NCI-H1417 treated with DMSO at 0.1 percent for 48 hours (cell line): Measurements from ENCODE around the gene TNFRSF8.

Experiments used
- DNase-seq: peaks from one replicate; lab custom pipeline; 2025; lab: John Stamatoyannopoulos, UW

Gene TNFRSF8

GRCh38 chr1:12176298-12177118 is 113.4 kb downstream of the TNFRSF8 start:
- no peak for DNase-seq

- no peak for DNase-seq
Measured at GRCh38 chr1:12177156-12177998, 114.3 kb downstream of the TNFRSF8 start.

DNA sequence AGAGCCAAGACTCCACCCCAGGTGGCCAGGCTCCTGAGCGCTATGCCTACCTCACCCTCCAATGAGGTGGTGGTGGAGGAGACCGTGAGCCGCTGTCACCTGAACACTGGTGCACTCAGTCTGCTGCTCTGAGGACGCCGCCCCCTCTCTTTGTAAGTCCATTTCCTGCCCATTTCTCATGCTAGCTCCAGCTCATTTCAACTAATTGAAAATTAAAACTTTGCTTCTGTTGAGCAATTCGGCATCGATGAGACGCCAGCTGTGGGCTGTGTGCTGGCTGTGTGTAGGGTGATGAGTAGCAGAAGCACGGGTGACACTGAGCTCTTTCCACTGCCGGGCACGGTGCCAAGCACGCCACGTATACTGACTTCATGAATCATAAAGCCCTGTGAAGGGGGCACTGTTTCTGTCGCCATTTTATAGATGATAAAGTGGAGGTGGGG is 114.9 kb downstream of the TNFRSF8 start:
- DNase-seq = no peak

DNA sequence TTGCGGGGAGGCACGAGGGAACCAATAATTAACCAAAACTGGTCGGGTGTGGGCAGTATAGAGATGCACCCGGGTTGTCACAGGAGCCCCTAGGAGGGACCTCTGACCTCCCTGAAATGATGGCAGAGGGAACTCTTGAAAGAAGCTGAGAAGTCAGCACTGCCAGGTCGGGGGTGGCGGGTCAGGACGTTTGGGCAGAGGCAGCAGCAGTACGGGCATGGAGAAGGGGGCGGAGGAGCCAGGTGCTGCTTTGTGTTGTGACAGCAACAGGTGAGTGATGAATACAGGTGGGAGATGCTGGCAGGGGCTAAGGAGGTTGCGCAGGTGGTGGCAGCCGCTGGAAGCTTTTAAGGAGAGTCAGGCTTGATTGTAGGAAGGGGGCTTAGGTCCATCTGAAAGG is 115.4 kb downstream of the TNFRSF8 start:
- DNase-seq = no peak

DNA sequence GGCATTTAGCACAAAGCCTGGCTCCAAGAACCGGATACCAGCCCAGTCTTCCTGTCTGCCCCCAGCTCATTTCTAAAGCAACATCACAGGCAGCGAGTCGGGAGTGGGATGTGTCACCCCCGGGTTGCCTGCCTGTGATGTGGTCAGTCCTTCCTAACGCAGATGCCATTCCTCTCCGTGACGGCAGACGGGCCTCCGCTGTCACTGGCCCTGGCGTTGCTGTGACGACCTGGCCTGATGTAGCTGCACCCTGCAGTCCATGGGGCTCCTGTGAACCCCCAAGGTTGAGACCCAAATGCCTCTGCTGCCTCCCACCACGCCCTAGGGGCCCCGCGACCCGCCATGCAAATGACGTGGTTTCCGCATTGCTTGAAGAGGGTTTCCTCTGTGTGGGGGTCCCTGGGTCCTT is 116.0 kb downstream of the TNFRSF8 start:
- no peak for DNase-seq

DNA sequence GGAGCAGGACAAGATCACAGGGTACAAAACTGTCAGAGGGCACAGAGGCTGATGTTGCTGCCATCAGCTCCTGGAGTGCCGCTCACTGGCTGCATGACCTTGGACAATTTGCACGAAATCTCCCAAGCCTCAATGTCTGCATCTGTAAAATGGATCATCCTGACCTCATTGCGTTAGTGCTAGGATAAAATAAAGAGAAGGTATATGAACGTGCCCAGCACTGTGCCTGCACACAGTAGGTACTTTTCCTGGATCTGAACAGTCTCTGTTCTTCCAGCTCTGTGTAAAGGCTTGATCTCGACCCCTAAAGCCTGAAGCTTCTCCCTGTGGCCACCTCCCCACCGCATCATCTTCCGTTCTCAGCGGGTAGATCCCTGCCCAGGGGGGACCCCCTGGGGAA is 116.6 kb downstream of the TNFRSF8 start:
- DNase-seq = no peak

GRCh38 chr1:12180315-12180714 is 117.2 kb downstream of the TNFRSF8 start:
- no peak for DNase-seq

- no peak for DNase-seq
Measured at GRCh38 chr1:12180903-12181302, 117.8 kb downstream of the TNFRSF8 start.

- no peak for DNase-seq
Measured at GRCh38 chr1:12181568-12181967, 118.5 kb downstream of the TNFRSF8 start.

DNA sequence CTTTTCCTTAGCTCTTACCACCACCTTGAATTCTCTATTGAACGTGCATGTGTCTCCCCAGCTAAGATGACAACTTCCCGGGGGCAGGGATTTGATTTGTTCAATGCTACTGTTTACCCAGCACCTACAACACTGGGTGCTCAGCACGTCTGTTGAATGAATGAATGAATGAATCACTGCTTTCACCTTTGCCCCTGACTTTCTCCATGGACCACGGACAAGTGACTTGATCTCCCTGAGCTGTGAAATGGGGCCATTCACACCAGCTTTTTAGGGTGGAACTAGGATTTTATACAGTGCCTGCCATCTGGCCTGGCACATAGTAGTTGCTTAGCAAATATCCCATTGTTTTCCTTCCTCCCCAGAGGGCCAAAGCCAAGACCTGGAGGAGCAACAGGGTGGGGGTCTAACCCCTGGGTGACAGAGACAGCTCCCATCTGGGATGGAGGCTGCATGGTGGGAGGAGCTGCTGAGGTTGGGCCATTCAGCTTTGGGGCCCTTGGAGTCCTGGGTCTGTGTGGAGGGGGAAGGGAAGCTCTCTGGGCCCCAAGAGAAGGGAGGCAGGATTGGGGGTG is 119.4 kb downstream of the TNFRSF8 start:
- no peak for DNase-seq

DNA sequence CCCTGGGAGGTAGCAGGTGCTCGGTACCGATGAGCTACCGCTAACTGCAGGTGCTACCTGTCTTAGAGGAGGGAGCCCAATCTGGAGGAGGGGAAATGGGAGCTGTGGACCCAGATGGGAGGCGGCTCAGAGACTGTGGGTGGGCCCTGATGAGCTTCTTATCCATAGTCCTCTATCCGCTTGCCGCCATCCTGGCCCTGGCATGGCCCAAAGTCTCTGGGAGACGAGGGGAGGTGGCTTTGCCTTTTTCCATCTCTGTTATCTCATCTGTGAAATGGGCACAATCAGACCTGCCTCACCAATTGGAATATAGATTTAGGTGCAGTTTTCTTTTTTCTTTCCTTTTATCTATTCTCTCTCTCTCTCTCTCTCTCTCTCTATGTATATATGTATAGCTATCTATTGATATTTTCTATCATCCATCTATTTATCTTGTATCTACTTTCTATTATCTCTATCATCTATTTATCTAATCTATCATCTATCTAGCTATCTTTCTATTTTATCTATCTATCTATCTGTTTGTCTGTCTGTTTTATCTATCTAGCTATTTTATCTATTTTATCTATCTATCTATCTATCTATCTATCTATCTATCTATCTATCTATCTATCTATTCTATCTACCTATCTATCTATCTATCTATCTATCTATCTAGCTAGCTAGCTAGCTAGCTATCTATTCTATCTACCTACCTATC is 120.1 kb downstream of the TNFRSF8 start:
- DNase-seq = no peak

DNA sequence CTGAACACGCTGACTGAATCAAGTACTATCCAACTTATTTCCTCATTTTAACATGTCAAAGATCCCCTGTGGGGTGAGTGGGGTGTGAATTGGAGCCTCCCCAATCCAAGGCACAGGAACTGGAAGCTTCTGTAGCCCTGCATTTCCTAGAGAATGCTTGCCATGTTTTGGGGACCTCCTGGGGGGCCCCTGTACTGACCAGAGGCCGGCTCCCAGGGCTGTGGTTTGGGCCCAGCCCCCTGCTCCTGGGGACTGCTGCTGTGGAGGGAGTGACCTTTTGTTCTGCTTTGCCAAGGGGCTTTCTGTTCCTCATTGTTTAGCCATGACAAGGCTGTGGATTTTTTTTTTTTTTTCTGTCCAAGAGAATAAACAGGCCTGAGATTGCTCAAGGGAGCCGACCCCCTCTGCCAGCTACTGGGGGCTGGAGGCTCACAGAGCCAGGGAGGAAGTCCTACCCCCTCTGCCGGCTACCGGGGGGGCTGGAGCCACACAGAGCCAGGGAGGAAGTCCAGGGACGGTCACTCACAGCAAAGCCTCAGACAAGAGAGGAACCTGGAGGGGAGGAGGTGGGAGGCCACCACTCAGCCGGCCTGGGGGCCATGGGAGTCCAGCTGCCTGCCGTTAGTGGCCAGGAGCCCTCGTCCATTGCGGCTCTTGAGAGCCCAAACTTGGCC is 121.0 kb downstream of the TNFRSF8 start:
- no peak for DNase-seq

DNA sequence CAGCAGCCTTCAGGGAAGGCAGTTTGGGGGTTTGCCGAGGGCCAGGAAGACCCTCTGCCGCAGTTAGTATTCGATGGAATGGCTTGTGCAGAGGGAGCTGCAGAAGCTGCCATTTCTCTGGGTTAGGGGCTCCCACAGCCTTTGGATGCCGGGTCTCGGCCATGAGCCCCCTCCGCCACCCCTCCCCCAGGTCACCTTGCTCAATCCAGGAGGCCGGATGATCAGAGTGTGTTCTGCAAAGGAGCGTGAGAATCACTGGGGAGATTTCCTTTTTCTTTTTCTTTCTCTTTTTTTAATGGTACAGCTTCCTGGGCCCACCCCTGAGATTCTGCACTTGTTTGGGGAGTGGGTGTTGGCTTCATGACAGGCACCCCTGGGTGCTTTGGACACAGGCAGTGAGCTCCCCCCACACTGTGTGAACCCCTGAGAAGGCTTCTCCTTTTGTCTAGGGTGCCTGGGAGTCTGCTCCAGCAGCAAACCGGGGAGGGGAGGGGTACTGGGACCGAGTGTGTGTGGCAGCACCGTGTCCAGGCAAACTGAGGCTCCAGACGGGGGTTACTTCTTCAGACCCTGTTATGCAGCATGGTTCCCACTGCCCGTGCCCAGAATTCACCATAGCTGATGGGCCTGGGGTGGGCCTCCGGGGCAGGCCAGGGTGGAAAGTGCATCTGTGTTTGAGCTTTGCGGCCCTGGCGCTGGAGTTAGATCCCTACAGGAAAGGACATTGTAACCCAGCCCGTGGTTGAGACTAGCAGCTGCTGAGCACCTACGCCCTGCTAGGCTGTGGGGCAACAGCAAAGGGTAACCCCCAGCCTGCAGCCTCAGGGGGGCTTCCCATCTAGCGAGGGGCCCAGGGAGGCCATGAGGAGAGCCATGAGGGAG is 122.2 kb downstream of the TNFRSF8 start:
- no peak for DNase-seq

- DNase-seq = no peak
Measured at GRCh38 chr1:12185918-12186678, 123.0 kb downstream of the TNFRSF8 start.

- DNase-seq = no peak
Measured at GRCh38 chr1:12186679-12186985, 123.5 kb downstream of the TNFRSF8 start.

GRCh38 chr1:12188115-12188514 is 125.0 kb downstream of the TNFRSF8 start:
- no peak for DNase-seq

DNA sequence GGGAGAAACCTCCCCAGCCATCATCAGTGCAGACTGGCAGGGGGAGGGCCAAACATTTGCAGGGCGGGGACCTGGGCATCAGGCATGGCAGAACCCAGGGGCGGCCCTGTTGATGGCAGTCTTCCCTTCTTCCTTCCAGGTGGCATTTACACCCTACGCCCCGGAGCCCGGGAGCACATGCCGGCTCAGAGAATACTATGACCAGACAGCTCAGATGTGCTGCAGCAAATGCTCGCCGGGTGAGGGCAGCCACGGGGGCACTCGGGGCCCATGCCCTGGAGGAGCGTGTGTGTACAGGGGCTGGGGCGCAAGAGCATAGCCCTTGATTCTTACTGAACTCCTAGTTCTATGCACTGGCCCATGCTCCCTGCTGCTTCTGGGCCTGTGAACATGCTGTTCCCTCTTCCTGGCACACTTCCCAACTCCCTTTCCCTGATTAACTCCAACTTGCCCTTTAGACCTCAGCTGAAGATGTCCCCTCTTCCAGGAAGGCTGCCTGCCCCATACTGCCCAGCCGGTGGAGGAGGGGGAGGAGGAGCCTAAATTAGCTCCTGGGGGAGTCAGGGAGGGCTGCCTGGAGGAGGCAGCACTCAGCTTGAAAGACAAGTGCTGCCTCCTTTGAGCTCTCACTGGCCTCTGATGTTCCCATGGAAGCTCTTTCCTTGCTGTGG is 125.7 kb downstream of the TNFRSF8 start:
- DNase-seq = no peak

GRCh38 chr1:12189328-12189682 is 126.2 kb downstream of the TNFRSF8 start:
- no peak for DNase-seq

DNA sequence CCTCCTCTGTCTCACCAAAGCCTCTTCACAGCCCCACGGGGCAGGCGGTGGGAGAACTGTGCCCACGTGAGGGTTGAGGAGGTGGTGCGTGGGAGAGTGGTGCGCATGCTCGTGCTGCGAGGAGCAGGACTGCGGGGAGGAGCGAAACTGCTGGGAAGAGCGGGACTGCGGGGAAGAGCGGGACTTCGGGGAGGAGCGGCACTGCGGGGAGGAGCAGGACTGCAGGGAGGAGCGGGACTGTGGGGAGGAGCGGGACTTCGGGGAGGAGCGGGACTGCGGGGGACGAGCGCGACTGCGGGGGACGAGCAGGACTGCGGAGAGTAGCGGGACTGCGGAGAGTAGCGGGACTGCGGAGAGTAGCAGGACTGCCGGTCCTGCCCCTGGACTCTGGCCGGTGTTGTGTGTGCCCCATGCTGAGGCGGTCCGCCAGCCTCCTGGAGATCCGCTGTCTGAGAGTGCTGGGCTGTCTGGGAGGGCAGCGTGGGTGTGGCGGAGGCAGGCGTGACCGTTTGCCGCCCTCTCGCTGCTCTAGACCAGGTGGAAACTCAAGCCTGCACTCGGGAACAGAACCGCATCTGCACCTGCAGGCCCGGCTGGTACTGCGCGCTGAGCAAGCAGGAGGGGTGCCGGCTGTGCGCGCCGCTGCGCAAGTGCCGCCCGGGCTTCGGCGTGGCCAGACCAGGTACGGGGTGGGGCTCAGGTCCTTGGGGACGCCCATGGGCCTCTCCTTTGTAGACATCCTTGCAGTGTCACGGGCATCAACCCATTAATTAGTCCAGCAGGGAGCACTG is 128.3 kb downstream of the TNFRSF8 start:
- DNase-seq = no peak
